OCI-LY7 (cell line): ENCODE measurements around the gene SLC25A13. TPM values are rescaled to one million over a fixed set of nuclear protein-coding genes. Genes with fewer than 3 reads are reported as not detected.

Experiments
- BruUV-seq: library from RNA; stranded (reverse); fragments of 400-500 nt; replicated peaks from 2 replicates; lab custom pipeline; 2021; lab: Mats Ljungman, UMichigan
- CTCF ChIA-PET: fragments of 300-600 bp; sonication (Branson Sonifier 250); formaldehyde crosslinking; loops from one replicate; lab custom pipeline; 2022; ENCODE audit warnings: antibody characterized with exemption; ENCODE audit not compliant: unreplicated experiment; lab: Charles Lee
- POLR2A ChIA-PET: fragments of 300-600 bp; sonication (Branson Sonifier 250); formaldehyde crosslinking; loops from one replicate; lab custom pipeline; 2022; ENCODE audit warnings: antibody characterized with exemption; lab: Charles Lee
- DNase-seq: peaks from one replicate; pipeline ENCODE4 v3.0.0-alpha.2; 2015; ENCODE audit warnings: low spot score
- H2AFZ ChIP-seq: fragments of 200-600 bp; sonication (generic), shearing (Covaris generic); 2 replicates; pipeline ENCODE4 v1.6.1; 2014; ENCODE audit warnings: mild to moderate bottlenecking, antibody characterized with exemption, low read length, moderate library complexity
- H3K27ac ChIP-seq: fragments of 200-600 bp; sonication (generic); 2 replicates; pipeline ENCODE4 v1.5.1; 2014; ENCODE audit warnings: mixed run types, low read depth, mild to moderate bottlenecking, moderate library complexity, low read length, inconsistent platforms; ENCODE audit not compliant: poor library complexity, severe bottlenecking
- H3K36me3 ChIP-seq: fragments of 200-600 bp; sonication (generic); 2 replicates; pipeline ENCODE4 v1.6.1; 2014; ENCODE audit warnings: mild to moderate bottlenecking, antibody characterized with exemption, low read length, moderate library complexity, mixed read lengths; ENCODE audit not compliant: insufficient read depth
- H3K4me1 ChIP-seq: fragments of 200-600 bp; sonication (generic); 2 replicates; pipeline ENCODE4 v1.5.1; 2014; ENCODE audit warnings: mild to moderate bottlenecking, low read length; ENCODE audit not compliant: insufficient read depth, poor library complexity, severe bottlenecking
- H3K4me2 ChIP-seq: fragments of 200-600 bp; sonication (generic); 2 replicates; pipeline ENCODE4 v1.6.1; 2014; ENCODE audit warnings: mild to moderate bottlenecking, low read length
- H3K4me3 ChIP-seq: fragments of 200-600 bp; sonication (generic); 2 replicates; pipeline ENCODE4 v1.5.1; 2014; ENCODE audit warnings: mild to moderate bottlenecking, low read depth, low read length; ENCODE audit not compliant: poor library complexity, severe bottlenecking
- H3K79me2 ChIP-seq: fragments of 200-600 bp; sonication (generic); 2 replicates; pipeline ENCODE4 v1.6.1; 2016; ENCODE audit warnings: low read depth, mild to moderate bottlenecking, low read length, moderate library complexity, mixed read lengths; ENCODE audit not compliant: insufficient read depth
- H3K9me2 ChIP-seq: fragments of 200-600 bp; sonication (generic); 2 replicates; pipeline ENCODE4 v1.6.1; 2016; ENCODE audit warnings: mild to moderate bottlenecking, low read length, mixed read lengths; ENCODE audit not compliant: insufficient read depth
- H3K9me3 ChIP-seq: fragments of 200-600 bp; sonication (generic); 2 replicates; pipeline ENCODE4 v1.6.1; 2014; ENCODE audit warnings: mild to moderate bottlenecking, mixed run types, low read length, mixed read lengths
- H4K20me1 ChIP-seq: fragments of 200-600 bp; sonication (generic); 2 replicates; pipeline ENCODE4 v1.6.1; 2014; ENCODE audit warnings: mild to moderate bottlenecking, antibody characterized with exemption, low read length, moderate library complexity, mixed read lengths; ENCODE audit not compliant: insufficient read depth
- CTCF ChIP-seq: fragments of 200-600 bp; sonication (generic); conservative IDR thresholded peaks from 2 replicates; pipeline ENCODE4 v1.5.1; 2014; ENCODE audit warnings: mild to moderate bottlenecking, antibody characterized with exemption, low read length, moderate library complexity, mixed read lengths
- EZH2phosphoT487 ChIP-seq: fragments of 200-600 bp; sonication (generic); IDR thresholded peaks from 2 replicates; pipeline ENCODE4 v1.6.1; 2018; ENCODE audit warnings: low read depth, borderline replicate concordance, mild to moderate bottlenecking, mixed run types, antibody characterized with exemption, low read length, moderate library complexity, mixed read lengths
- intact Hi-C: fragments of 100-400 bp; cut with micrococcal nuclease; formaldehyde crosslinking; loops from one replicate; pipeline ENCODE4 v1.10.0; 2022; ENCODE audit not compliant: unreplicated experiment
- total RNA-seq, 2 experiments: library from RNA; depleted of rRNA in 1 of 2; stranded (reverse); fragments of >200 nt in 1 of 2; shearing (Covaris generic) in 1 of 2; gene quantifications; 2 replicates each; pipeline ENCODE4 v1.2.3, GENCODE V29; 2014 to 2022

SLC25A13 gene
- total RNA-seq, 2 experiments from 2014 or later, result 0.63 TPM; not detected in 1

- Histone ChIP-seq H3K4me2 (no peak overlapping the region), H3K9me2 (no peaks in the 10 kb centered on the region), H3K4me3 (no peak overlapping the region), H3K9me3 (no peaks in the 10 kb centered on the region), H2AFZ (no peak overlapping the region), H4K20me1 (no peaks in the 10 kb centered on the region; the same call in 1 of the 2 replicates), H3K79me2 (no peaks in the 10 kb centered on the region), H3K27ac (no peak overlapping the region), H3K36me3 (no peaks in the 10 kb centered on the region), H3K4me1 (no peaks in the 10 kb centered on the region)
- TF ChIP-seq CTCF (no peak), EZH2phosphoT487 (no peak)
- no TSS peak for BruUV-seq
- ChIA-PET POLR2A (interaction anchor here (0.7 kb wide), 2 partner anchors 43 to 153 kb away, joined by 3 to 4 read pairs; no protein-coding TSS in a partner anchor), CTCF (no interaction called here)
- DNase-seq, result no peak
- intact Hi-C loops, result no loop called here
These were observed 88.8 kb downstream of the SLC25A13 start for GRCh38 chr7:96233084-96233483.

GRCh38 chr7:96228760-96229159, 93.1 kb downstream of the SLC25A13 start:
- intact Hi-C loops, result no loop called here
- H3K79me2 ChIP-seq, result no peaks in the 10 kb centered on the region
- CTCF ChIA-PET, result no interaction called here

More at GRCh38 chr7:96228760-96229159, 93.1 kb downstream of the SLC25A13 start:
- Histone ChIP-seq H3K27ac (no peak overlapping the region), H4K20me1 (no peaks in the 10 kb centered on the region), H3K4me2 (no peak overlapping the region), H3K4me3 (no peak overlapping the region), H3K9me3 (no peaks in the 10 kb centered on the region), H3K4me1 (no peaks in the 10 kb centered on the region), H2AFZ (no peak overlapping the region), H3K36me3 (no peaks in the 10 kb centered on the region), H3K9me2 (no peaks in the 10 kb centered on the region)
- POLR2A ChIA-PET, result no interaction called here
- no peak for DNase-seq
- no peak for TF ChIP-seq CTCF
- no peak for TF ChIP-seq EZH2phosphoT487
- no TSS peak for BruUV-seq
